ENCODE measurements around the gene KLK1. TPM values are rescaled to one million over a fixed set of nuclear protein-coding genes. Genes with fewer than 3 reads are reported as not detected.

KLK1 gene
- total RNA-seq, 1 donor from 2014 or later, result not detected

GRCh38 chr19:50839712-50840655 lies 16.4 kb upstream of the KLK1 start:
- Histone ChIP-seq H3K4me3 (ENCODE audit: low read depth, low read length) (no peak overlapping the region), H3K36me3 (ENCODE audit: control insufficient read depth, insufficient read depth, low read length) (no peaks in the 10 kb centered on the region), H3K27me3 (ENCODE audit: control insufficient read depth, insufficient read depth, low read length) (peaks cover 4% of the 10 kb centered on the region)

GRCh38 chr19:50838239-50838638 lies 14.7 kb upstream of the KLK1 start:
- Histone ChIP-seq H3K27me3 (ENCODE audit: control insufficient read depth, insufficient read depth, low read length) (peaks cover 4% of the 10 kb centered on the region), H3K36me3 (ENCODE audit: control insufficient read depth, insufficient read depth, low read length) (no peaks in the 10 kb centered on the region), H3K4me3 (ENCODE audit: low read depth, low read length) (no peak overlapping the region)
- peak; percentile 9 for TF ChIP-seq CTCF (IDR thresholded peaks at IDR 0.05; ENCODE audit: insufficient read depth, low read length, poor library complexity, severe bottlenecking)
- no peak for DNase-seq (ENCODE audit: low read depth)

More at GRCh38 chr19:50839712-50840655, 16.4 kb upstream of the KLK1 start:
- no peak for TF ChIP-seq CTCF (IDR thresholded peaks at IDR 0.05; ENCODE audit: insufficient read depth, low read length, poor library complexity, severe bottlenecking)
- no peak for DNase-seq (ENCODE audit: low read depth)

- DNase-seq (ENCODE audit: low read depth), result no peak
- Histone ChIP-seq H3K36me3 (ENCODE audit: control insufficient read depth, insufficient read depth, low read length) (no peaks in the 10 kb centered on the region), H3K4me3 (ENCODE audit: low read depth, low read length) (no peak overlapping the region), H3K27me3 (ENCODE audit: control insufficient read depth, insufficient read depth, low read length) (peaks cover 4% of the 10 kb centered on the region)
- no peak for TF ChIP-seq CTCF (IDR thresholded peaks at IDR 0.05; ENCODE audit: insufficient read depth, low read length, poor library complexity, severe bottlenecking)
These were observed 13.7 kb upstream of the KLK1 start for GRCh38 chr19:50837300-50837699.

- peaks cover 4% of the 10 kb centered on the region for H3K27me3 ChIP-seq (ENCODE audit: control insufficient read depth, insufficient read depth, low read length)
- no peak overlapping the region for H3K4me3 ChIP-seq (ENCODE audit: low read depth, low read length)
- no peak for DNase-seq (ENCODE audit: low read depth)
- no peak for TF ChIP-seq CTCF (IDR thresholded peaks at IDR 0.05; ENCODE audit: insufficient read depth, low read length, poor library complexity, severe bottlenecking)
- H3K36me3 ChIP-seq (ENCODE audit: control insufficient read depth, insufficient read depth, low read length), result no peaks in the 10 kb centered on the region
These were observed 13.1 kb upstream of the KLK1 start for GRCh38 chr19:50836543-50837195.

- DNase-seq (ENCODE audit: low read depth), result no peak
- H3K4me3 ChIP-seq (ENCODE audit: low read depth, low read length), result peak overlapping the region; percentile 65
- TF ChIP-seq CTCF (IDR thresholded peaks at IDR 0.05; ENCODE audit: insufficient read depth, low read length, poor library complexity, severe bottlenecking), result no peak
- H3K36me3 ChIP-seq (ENCODE audit: control insufficient read depth, insufficient read depth, low read length), result no peaks in the 10 kb centered on the region
- peaks cover 4% of the 10 kb centered on the region for H3K27me3 ChIP-seq (ENCODE audit: control insufficient read depth, insufficient read depth, low read length)
These were observed 12.4 kb upstream of the KLK1 start for GRCh38 chr19:50835785-50836542.
